HL-60 (cell line): ENCODE measurements around the gene SMIM28.

Experiments
- DNase-seq, 2 experiments: peaks; one replicate each; pipeline ENCODE4 v3.0.0-alpha.2; 2010 to 2020; ENCODE audit warnings: low read depth in 1 of 2, low spot score in 1 of 2
- H3K27ac ChIP-seq: fragments of 250-450 bp; sonication (Bioruptor Pico); replicated peaks from 2 replicates; pipeline ENCODE4 v1.5.1; 2020; ENCODE audit warnings: mild to moderate bottlenecking, moderate library complexity
- H3K27me3 ChIP-seq: fragments of 250-450 bp; sonication (Bioruptor Pico); 2 replicates; pipeline ENCODE4 v1.5.1; 2021; ENCODE audit warnings: mild to moderate bottlenecking, moderate library complexity; ENCODE audit not compliant: insufficient read depth, poor library complexity, severe bottlenecking
- H3K4me3 ChIP-seq: replicated peaks from 2 replicates; pipeline ENCODE4 v1.5.1; 2011; ENCODE audit warnings: mild to moderate bottlenecking, control low read depth, low read length; ENCODE audit not compliant: insufficient read depth
- CTCF ChIP-seq: IDR thresholded peaks from one replicate; pipeline ENCODE4 v1.5.1; 2011; ENCODE audit warnings: low read length, control low read depth, inconsistent platforms; ENCODE audit not compliant: insufficient read depth
- GABPA ChIP-seq: IDR thresholded peaks from 2 replicates; pipeline ENCODE4 v1.6.1; 2012; ENCODE audit warnings: low read depth
- POLR2AphosphoS5 ChIP-seq: IDR thresholded peaks from 2 replicates; pipeline ENCODE4 v1.6.1; 2012; ENCODE audit warnings: low read depth
- REST ChIP-seq: IDR thresholded peaks from 2 replicates; pipeline ENCODE4 v1.6.1; 2012; ENCODE audit warnings: low read depth; ENCODE audit not compliant: insufficient replicate concordance
- SPI1 ChIP-seq: IDR thresholded peaks from 2 replicates; pipeline ENCODE4 v1.6.1; 2012; ENCODE audit warnings: low read depth, mild to moderate bottlenecking, borderline replicate concordance

The SMIM28 gene

GRCh38 chr6:138334963-138335362 lies 42.7 kb upstream of the SMIM28 start:
- no peak for TF ChIP-seq GABPA
- TF ChIP-seq REST, result no peak
- no peak for TF ChIP-seq SPI1
- no peak for TF ChIP-seq POLR2AphosphoS5
- no peak for TF ChIP-seq CTCF
- no peak overlapping the region for H3K4me3 ChIP-seq
- H3K27ac ChIP-seq, result no peak overlapping the region
- no peak for DNase-seq
- H3K27me3 ChIP-seq, result peaks cover 16% of the 10 kb centered on the region

GRCh38 chr6:138336221-138336620 lies 41.5 kb upstream of the SMIM28 start:
- no peak overlapping the region for H3K27ac ChIP-seq
- H3K27me3 ChIP-seq, result peaks cover 16% of the 10 kb centered on the region
- TF ChIP-seq POLR2AphosphoS5, result no peak
- no peak for TF ChIP-seq CTCF
- TF ChIP-seq GABPA, result no peak
- no peak for TF ChIP-seq SPI1
- no peak for TF ChIP-seq REST
- no peak for DNase-seq
- no peak overlapping the region for H3K4me3 ChIP-seq

- H3K27ac ChIP-seq, result no peak overlapping the region
- peaks cover 14% of the 10 kb centered on the region for H3K27me3 ChIP-seq
- TF ChIP-seq CTCF, result no peak
- TF ChIP-seq GABPA, result no peak
- no peak for TF ChIP-seq REST
- no peak for TF ChIP-seq POLR2AphosphoS5
- no peak for TF ChIP-seq SPI1
- H3K4me3 ChIP-seq, result no peak overlapping the region
- DNase-seq, result no peak
Observed at GRCh38 chr6:138337076-138337475, 40.6 kb upstream of the SMIM28 start.
